Activated naive CD4-positive, alpha-beta T cell treated with anti-CD3 and anti-CD28 coated beads, Interleukin-2, amount 10 ng/mL, durations not matched to agents 7 days and 5 days (primary cell): ENCODE measurements around the gene NDRG2.
A peak's percentile ranks its signal among the peaks of the same experiment; 100 is the strongest.
"Not testable (repeated sequence)": the region's sequence is repeated elsewhere in the genome, so short reads cannot be mapped to it uniquely, and the experiment has no call there.

Experiments used
- CTCF ChIA-PET: fragments of 350-600 bp; sonication (Branson Sonifier 250); formaldehyde crosslinking; loops from one replicate; lab custom pipeline; 2021; ENCODE audit warnings: antibody characterized with exemption; lab: Charles Lee
- DNase-seq: peaks from one replicate; pipeline ENCODE4 v3.0.0-alpha.2; 2020
- H3K27ac Mint-ChIP-seq: one replicate; pipeline ENCODE4 v1.8.0; 2021; ENCODE audit warnings: mild to moderate bottlenecking, moderate library complexity, mixed read lengths
- H3K27me3 Mint-ChIP-seq: one replicate; pipeline ENCODE4 v1.8.0; 2021; ENCODE audit warnings: mild to moderate bottlenecking, mixed read lengths
- H3K36me3 Mint-ChIP-seq: one replicate; pipeline ENCODE4 v1.8.0; 2021; ENCODE audit warnings: mixed read lengths
- H3K4me1 Mint-ChIP-seq: one replicate; pipeline ENCODE4 v1.8.0; 2021; ENCODE audit warnings: mixed read lengths
- H3K4me3 Mint-ChIP-seq: one replicate; pipeline ENCODE4 v1.8.0; 2021; ENCODE audit warnings: mild to moderate bottlenecking, moderate library complexity, mixed read lengths
- H3K9me3 Mint-ChIP-seq: one replicate; pipeline ENCODE4 v1.8.0; 2021; ENCODE audit warnings: mixed read lengths

The NDRG2 gene

GRCh38 chr14:21049271-21049673 lies 24.4 kb upstream of the NDRG2 start:
- Mint-ChIP-seq H3K9me3 (no peaks in the 10 kb centered on the region), H3K4me1 (no peaks in the 10 kb centered on the region), H3K27ac (no peak overlapping the region), H3K4me3 (no peak overlapping the region), H3K36me3 (no peaks in the 10 kb centered on the region), H3K27me3 (peaks cover 28% of the 10 kb centered on the region)
- CTCF ChIA-PET, result interaction anchor here (1.2 kb wide), 1 partner anchor 48 kb away, joined by 3 read pairs; no protein-coding TSS in a partner anchor
- no peak for DNase-seq

- Mint-ChIP-seq H3K4me3 (no peak overlapping the region), H3K36me3 (no peaks in the 10 kb centered on the region), H3K4me1 (no peaks in the 10 kb centered on the region), H3K27ac (no peak overlapping the region), H3K9me3 (no peaks in the 10 kb centered on the region), H3K27me3 (peaks cover 32% of the 10 kb centered on the region)
- no peak for DNase-seq
- CTCF ChIA-PET, result interaction anchor here (1.2 kb wide), 1 partner anchor 49 kb away, joined by 3 read pairs; no protein-coding TSS in a partner anchor
Observed at GRCh38 chr14:21048638-21049037, 23.8 kb upstream of the NDRG2 start.

GRCh38 chr14:21047378-21047781 lies 22.5 kb upstream of the NDRG2 start:
- Mint-ChIP-seq H3K27me3 (peaks cover 45% of the 10 kb centered on the region), H3K9me3 (no peaks in the 10 kb centered on the region), H3K4me1 (peaks cover 2% of the 10 kb centered on the region), H3K27ac (no peak overlapping the region), H3K36me3 (no peaks in the 10 kb centered on the region), H3K4me3 (no peak overlapping the region)
- CTCF ChIA-PET, result interaction anchor here (0.5 to 2.2 kb wide), 3 partner anchors 7 to 109 kb away, joined by 3 to 14 read pairs (median 3); no protein-coding TSS in a partner anchor
- no peak for DNase-seq

GRCh38 chr14:21043974-21044618 lies 19.2 kb upstream of the NDRG2 start:
- H3K27me3 Mint-ChIP-seq, result peaks cover 45% of the 10 kb centered on the region
- no peak overlapping the region for H3K27ac Mint-ChIP-seq
- DNase-seq, result no peak
- H3K4me3 Mint-ChIP-seq, result no peak overlapping the region
- no peaks in the 10 kb centered on the region for H3K36me3 Mint-ChIP-seq
- H3K9me3 Mint-ChIP-seq, result no peaks in the 10 kb centered on the region
- H3K4me1 Mint-ChIP-seq, result peaks cover 2% of the 10 kb centered on the region
- CTCF ChIA-PET, result interaction anchor here (1.4 to 7.2 kb wide), 2 partner anchors 28 to 61 kb away, joined by 4 to 174 read pairs; no protein-coding TSS in a partner anchor

- H3K27ac Mint-ChIP-seq, result no peak overlapping the region
- CTCF ChIA-PET, result interaction anchor here (1.3 to 7.2 kb wide), 3 partner anchors 27 to 61 kb away, joined by 3 to 174 read pairs (median 4); no protein-coding TSS in a partner anchor
- no peak for DNase-seq
- peaks cover 2% of the 10 kb centered on the region for H3K4me1 Mint-ChIP-seq
- no peaks in the 10 kb centered on the region for H3K36me3 Mint-ChIP-seq
- no peaks in the 10 kb centered on the region for H3K9me3 Mint-ChIP-seq
- no peak overlapping the region for H3K4me3 Mint-ChIP-seq
- H3K27me3 Mint-ChIP-seq, result peaks cover 51% of the 10 kb centered on the region
Observed at GRCh38 chr14:21043387-21043973, 18.6 kb upstream of the NDRG2 start.

- DNase-seq, result no peak
- H3K4me3 Mint-ChIP-seq, result no peak overlapping the region
- CTCF ChIA-PET, result interaction anchor here (1.3 to 7.2 kb wide), 3 partner anchors 27 to 62 kb away, joined by 3 to 174 read pairs (median 4); no protein-coding TSS in a partner anchor
- no peaks in the 10 kb centered on the region for H3K36me3 Mint-ChIP-seq
- peaks cover 2% of the 10 kb centered on the region for H3K4me1 Mint-ChIP-seq
- H3K27me3 Mint-ChIP-seq, result peaks cover 52% of the 10 kb centered on the region
- H3K9me3 Mint-ChIP-seq, result no peaks in the 10 kb centered on the region
- no peak overlapping the region for H3K27ac Mint-ChIP-seq
Observed at GRCh38 chr14:21042918-21043317, 18.1 kb upstream of the NDRG2 start.

GRCh38 chr14:21041676-21042433 lies 17.0 kb upstream of the NDRG2 start, which contains the start of gene RNASE7:
TSS of gene RNASE7 (plus strand) at chr14:21042362. CDS start at chr14:21042993, 631 bp downstream.
- H3K36me3 Mint-ChIP-seq, result no peaks in the 10 kb centered on the region
- no peak for DNase-seq
- peaks cover 2% of the 10 kb centered on the region for H3K4me1 Mint-ChIP-seq
- H3K27ac Mint-ChIP-seq, result no peak within 1 kb of the TSS
- CTCF ChIA-PET, result interaction anchor here (0.5 to 7.2 kb wide), 5 partner anchors 12 to 183 kb away, joined by 3 to 174 read pairs (median 4); partner anchors contain the start of gene TPPP2
- H3K9me3 Mint-ChIP-seq, result no peaks in the 10 kb centered on the region
- peaks cover 46% of the 10 kb centered on the region for H3K27me3 Mint-ChIP-seq
- H3K4me3 Mint-ChIP-seq, result no peak within 1 kb of the TSS

GRCh38 chr14:21040941-21041340 lies 16.1 kb upstream of the NDRG2 start:
- not testable (repeated sequence) for H3K4me1 Mint-ChIP-seq, H3K36me3 Mint-ChIP-seq, H3K4me3 Mint-ChIP-seq, DNase-seq, H3K9me3 Mint-ChIP-seq, H3K27ac Mint-ChIP-seq
- CTCF ChIA-PET, result interaction anchor here (0.7 to 7.2 kb wide), 9 partner anchors 12 to 183 kb away, joined by 3 to 174 read pairs (median 5); partner anchors contain the start of gene TPPP2
- H3K27me3 Mint-ChIP-seq, result peaks cover 51% of the 10 kb centered on the region

GRCh38 chr14:21040370-21040925 lies 15.6 kb upstream of the NDRG2 start:
- H3K36me3 Mint-ChIP-seq, result no peaks in the 10 kb centered on the region
- no peak overlapping the region for H3K27ac Mint-ChIP-seq
- H3K4me1 Mint-ChIP-seq, result peaks cover 2% of the 10 kb centered on the region

GRCh38 chr14:21039585-21040369 lies 14.9 kb upstream of the NDRG2 start:
- Mint-ChIP-seq H3K27ac (no peak overlapping the region), H3K27me3 (peaks cover 56% of the 10 kb centered on the region), H3K4me3 (no peak overlapping the region), H3K4me1 (peaks cover 2% of the 10 kb centered on the region), H3K36me3 (no peaks in the 10 kb centered on the region), H3K9me3 (no peaks in the 10 kb centered on the region)
- peak; percentile 36 for DNase-seq
- CTCF ChIA-PET, result interaction anchor here (0.6 to 7.2 kb wide), 11 partner anchors 8 to 361 kb away, joined by 3 to 174 read pairs (median 5); no protein-coding TSS in a partner anchor

More at GRCh38 chr14:21040370-21040925, 15.6 kb upstream of the NDRG2 start:
- CTCF ChIA-PET, result interaction anchor here (0.7 to 7.2 kb wide), 12 partner anchors 8 to 182 kb away, joined by 3 to 174 read pairs (median 5); no protein-coding TSS in a partner anchor
- DNase-seq, result no peak
- Mint-ChIP-seq H3K9me3 (no peaks in the 10 kb centered on the region), H3K27me3 (peaks cover 56% of the 10 kb centered on the region), H3K4me3 (no peak overlapping the region)

GRCh38 chr14:21038441-21039422 lies 13.9 kb upstream of the NDRG2 start:
- Mint-ChIP-seq H3K27me3 (peaks cover 54% of the 10 kb centered on the region), H3K4me3 (no peak overlapping the region), H3K4me1 (peaks cover 2% of the 10 kb centered on the region), H3K9me3 (no peaks in the 10 kb centered on the region), H3K36me3 (no peaks in the 10 kb centered on the region), H3K27ac (no peak overlapping the region)
- CTCF ChIA-PET, result interaction anchor here (1.3 to 7.2 kb wide), 4 partner anchors 16 to 67 kb away, joined by 5 to 174 read pairs (median 11); no protein-coding TSS in a partner anchor
- no peak for DNase-seq

- H3K36me3 Mint-ChIP-seq, result no peaks in the 10 kb centered on the region
- no peaks in the 10 kb centered on the region for H3K9me3 Mint-ChIP-seq
- no peaks in the 10 kb centered on the region for H3K4me1 Mint-ChIP-seq
- DNase-seq, result no peak
- peaks cover 48% of the 10 kb centered on the region for H3K27me3 Mint-ChIP-seq
- no peak overlapping the region for H3K27ac Mint-ChIP-seq
- CTCF ChIA-PET, result interaction anchor here (1.4 to 8.2 kb wide), 2 partner anchors 21 to 25 kb away, joined by 6 to 67 read pairs; no protein-coding TSS in a partner anchor
- no peak overlapping the region for H3K4me3 Mint-ChIP-seq
Observed at GRCh38 chr14:21037156-21037555, 12.3 kb upstream of the NDRG2 start.
